ENCODE data around the gene ECT2L.

The ECT2L gene

DNA sequence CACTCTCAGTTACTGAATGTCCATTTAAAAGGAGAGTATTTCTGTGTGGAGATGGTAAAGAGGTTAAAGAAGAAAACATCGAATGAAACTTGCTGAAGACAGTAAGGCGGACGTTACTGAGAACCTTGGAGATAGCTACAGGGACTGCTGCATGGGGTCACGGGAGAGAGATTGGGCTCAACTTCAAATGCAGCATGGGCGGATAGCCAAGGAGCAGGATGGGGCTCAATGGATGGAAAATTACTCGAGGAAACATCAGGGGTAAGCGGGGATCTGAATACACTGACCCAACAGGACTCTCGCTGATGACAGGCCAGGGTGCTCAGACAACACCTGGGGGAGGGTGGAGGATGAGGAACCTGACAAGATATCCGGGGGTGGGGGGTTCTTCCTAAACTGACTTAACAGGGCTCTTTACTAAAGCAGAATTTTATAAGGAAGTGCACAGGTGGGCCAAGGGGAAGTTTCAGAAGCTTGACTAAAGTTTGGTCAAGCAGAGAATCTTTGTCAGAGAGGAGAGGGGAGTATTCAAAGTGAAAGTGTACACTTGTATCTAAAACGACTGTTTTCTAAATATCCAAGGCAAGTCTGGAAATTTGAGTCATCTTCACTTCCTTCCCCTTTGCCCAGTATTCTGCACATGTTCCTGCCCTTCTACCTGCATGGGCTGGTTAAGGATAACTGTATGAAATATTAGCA is 22.8 kb downstream of the ECT2L start:
- TF ChIP-seq, protein P1, sequence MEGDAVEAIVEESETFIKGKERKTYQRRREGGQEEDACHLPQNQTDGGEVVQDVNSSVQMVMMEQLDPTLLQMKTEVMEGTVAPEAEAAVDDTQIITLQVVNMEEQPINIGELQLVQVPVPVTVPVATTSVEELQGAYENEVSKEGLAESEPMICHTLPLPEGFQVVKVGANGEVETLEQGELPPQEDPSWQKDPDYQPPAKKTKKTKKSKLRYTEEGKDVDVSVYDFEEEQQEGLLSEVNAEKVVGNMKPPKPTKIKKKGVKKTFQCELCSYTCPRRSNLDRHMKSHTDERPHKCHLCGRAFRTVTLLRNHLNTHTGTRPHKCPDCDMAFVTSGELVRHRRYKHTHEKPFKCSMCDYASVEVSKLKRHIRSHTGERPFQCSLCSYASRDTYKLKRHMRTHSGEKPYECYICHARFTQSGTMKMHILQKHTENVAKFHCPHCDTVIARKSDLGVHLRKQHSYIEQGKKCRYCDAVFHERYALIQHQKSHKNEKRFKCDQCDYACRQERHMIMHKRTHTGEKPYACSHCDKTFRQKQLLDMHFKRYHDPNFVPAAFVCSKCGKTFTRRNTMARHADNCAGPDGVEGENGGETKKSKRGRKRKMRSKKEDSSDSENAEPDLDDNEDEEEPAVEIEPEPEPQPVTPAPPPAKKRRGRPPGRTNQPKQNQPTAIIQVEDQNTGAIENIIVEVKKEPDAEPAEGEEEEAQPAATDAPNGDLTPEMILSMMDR (conservative IDR thresholded peaks at IDR 0.05): no peak
- peak overlapping the region; percentile 93 for H3K27ac ChIP-seq

DNA sequence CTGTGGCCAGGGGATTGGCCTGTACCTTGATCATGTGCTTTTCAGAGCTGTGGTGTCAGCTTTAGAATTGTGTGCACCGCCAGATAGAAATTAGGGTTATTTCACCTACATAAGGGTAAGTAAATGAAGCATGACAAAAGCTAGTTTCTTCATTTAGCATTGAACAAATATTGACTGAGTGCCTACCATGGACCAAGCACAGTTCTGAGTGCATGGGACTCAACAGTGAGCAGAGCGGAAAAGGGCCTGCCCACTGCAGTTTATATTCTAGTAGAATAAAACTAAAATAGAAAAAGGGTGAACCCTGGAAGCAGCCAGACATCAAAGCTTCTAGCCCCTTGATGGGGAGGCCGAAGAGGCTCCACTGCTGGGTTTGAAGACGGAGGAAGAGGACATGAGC is 25.6 kb downstream of the ECT2L start:
- no peak overlapping the region for H3K27ac ChIP-seq

DNA sequence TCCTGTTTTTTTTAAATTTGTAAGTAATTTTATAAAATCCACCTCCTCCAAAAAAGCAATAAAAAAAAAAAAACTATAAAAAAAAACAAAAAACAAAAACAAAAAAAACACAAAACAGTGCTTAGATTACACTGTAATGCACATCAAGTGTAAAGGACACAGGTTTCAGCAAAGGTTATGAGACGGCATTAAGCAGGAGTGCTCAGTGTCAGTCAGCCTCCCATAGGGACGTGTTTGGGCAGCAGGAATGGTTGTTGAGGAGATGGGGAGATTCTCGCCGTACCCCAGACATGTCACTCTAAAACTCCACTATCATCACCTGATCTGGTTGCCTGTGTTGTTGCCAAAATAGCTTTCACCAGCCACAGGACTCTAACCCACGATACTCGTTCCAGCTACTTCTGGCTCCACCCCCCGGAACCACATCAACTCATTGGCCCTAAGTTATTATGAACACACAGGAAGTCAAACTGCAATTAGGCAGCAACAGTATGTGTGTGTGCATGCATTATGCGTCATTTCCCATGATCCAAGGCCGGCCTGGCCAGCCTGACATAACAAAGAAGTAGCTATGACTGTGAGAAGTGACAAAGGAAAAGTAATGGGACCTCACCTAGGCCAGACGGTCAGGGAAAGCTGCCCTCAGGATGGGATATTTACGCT is 28.7 kb downstream of the ECT2L start:
- no peak overlapping the region for H3K27ac ChIP-seq
- TF ChIP-seq, protein P1 (conservative IDR thresholded peaks at IDR 0.05): no peak

More for the DNA sequence above, 25.6 kb downstream of the ECT2L start:
- TF ChIP-seq, protein P1 (conservative IDR thresholded peaks at IDR 0.05): no peak

DNA sequence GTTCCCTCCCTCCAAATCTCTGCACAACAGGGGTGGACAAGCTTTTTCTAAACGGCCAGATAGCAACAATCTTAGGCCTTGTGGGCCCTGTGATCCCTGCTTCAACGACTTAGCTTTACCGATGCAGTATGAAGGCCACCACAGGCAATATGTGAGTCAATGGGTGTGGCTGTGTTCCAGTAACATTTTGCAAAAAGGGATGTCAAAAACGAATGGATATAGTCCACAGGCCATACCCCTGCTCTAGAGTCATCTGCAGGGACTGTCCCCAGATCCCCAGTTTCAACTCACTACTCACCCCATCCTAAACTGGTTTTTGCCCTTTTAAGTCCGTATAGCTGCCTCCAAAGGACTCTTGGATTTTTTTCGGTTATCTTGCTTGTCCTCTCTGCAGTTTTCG is 34.4 kb downstream of the ECT2L start:
- TF ChIP-seq, protein P1 (conservative IDR thresholded peaks at IDR 0.05): no peak
- H3K27ac ChIP-seq: no peak overlapping the region

DNA sequence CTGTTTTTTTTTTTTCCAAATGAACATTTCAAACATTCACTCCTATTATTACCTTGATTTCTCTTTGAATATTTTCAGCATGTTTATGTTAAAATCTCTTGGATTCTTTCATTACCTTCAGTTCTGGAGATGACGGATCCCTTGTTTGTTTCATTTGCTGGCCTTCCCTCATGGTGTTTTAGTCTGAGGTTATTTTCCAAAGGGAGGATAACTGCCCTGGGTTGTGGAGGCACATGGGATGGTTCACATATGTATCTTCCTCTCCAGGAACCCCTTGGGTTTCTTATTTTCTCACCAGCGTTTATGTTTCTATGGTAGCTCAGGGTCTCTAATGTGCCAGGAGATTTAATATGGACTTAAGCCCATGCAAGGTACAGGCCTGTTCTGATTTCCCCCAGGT is 36.3 kb downstream of the ECT2L start:
- H3K27ac ChIP-seq: peak overlapping the region; percentile 97
- TF ChIP-seq, protein P1 (conservative IDR thresholded peaks at IDR 0.05): no peak

DNA sequence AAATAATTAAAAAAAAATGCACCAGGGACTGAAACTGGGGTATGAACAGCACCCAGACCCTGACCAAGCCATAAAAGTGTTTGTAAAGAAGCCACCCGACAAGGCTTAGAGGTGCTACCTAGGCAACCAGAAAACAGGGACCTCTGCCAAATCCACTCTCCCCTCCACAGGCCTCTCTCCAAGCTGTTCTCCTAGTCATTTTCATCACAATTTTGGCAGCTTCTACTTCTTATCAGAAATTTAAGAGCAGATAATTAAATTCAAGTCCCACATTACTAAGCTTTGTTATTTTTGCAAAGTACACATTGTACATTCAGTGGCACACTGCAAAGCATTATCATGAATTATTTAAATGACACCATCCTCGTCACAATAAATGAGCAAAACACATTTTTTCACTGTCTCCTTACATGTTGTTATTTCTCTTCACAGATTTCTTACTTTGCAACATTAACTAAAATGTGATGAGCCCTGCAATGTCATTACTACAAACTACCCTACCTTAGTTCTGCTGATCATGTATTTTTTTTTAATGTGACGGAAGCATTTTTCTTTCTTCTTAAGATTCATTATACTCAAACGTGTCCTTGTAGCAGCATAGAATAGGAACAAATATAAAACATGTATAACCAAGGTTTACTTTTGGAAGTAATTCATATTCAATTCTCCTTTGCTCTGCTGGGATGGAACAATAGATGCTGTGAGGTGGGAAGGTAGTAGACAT is 38.1 kb downstream of the ECT2L start:
- TF ChIP-seq, protein P1 (conservative IDR thresholded peaks at IDR 0.05): no peak
- H3K27ac ChIP-seq: peak overlapping the region; percentile 97

DNA sequence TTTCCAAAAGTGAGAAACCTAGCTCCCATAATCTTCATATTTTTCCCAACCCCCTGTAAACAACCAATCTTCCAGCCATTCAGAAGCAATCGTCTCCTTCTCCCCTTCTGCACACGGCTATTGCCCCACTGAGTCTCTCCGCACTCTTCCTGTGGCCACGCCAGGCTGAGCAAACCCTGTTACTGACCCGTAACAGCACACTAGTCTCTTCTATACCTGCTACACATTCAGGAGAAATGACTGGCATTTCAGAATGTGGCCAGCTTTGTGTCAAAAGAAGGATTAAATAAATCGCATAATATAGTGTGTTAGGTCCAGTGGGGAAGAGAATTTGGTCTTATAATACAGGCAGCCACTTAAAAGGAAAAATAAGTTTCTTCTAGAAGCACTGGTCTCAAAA is 41.4 kb downstream of the ECT2L start:
- TF ChIP-seq, protein P1 (conservative IDR thresholded peaks at IDR 0.05): no peak
- H3K27ac ChIP-seq: peak overlapping the region; percentile 97

Data from VCaP (cell line).